Type B pancreatic cell (in vitro differentiated cells): ENCODE measurements around the gene CAMK1D. TPM values are rescaled to one million over a fixed set of nuclear protein-coding genes. Genes with fewer than 3 reads are reported as not detected.

ENCODE experiments used
- DNase-seq: peaks from one replicate; pipeline ENCODE4 v3.0.0; 2021; ENCODE audit warnings: mixed read lengths; ENCODE audit not compliant: unreplicated experiment; ENCODE audit errors: extremely low spot score
- H3K27ac Mint-ChIP-seq: 2 replicates; pipeline ENCODE4 v1.8.0; 2021; ENCODE audit warnings: mild to moderate bottlenecking, mixed read lengths
- H3K27me3 Mint-ChIP-seq: 2 replicates; pipeline ENCODE4 v1.8.0; 2021; ENCODE audit warnings: mixed read lengths
- H3K36me3 Mint-ChIP-seq: 2 replicates; pipeline ENCODE4 v1.8.0; 2021; ENCODE audit warnings: mixed read lengths
- H3K4me1 Mint-ChIP-seq: one replicate; pipeline ENCODE4 v1.8.0; 2021; ENCODE audit warnings: mixed read lengths; ENCODE audit not compliant: unreplicated experiment
- H3K4me3 Mint-ChIP-seq: 2 replicates; pipeline ENCODE4 v1.8.0; 2021; ENCODE audit warnings: mild to moderate bottlenecking, mixed read lengths
- H3K9me3 Mint-ChIP-seq: 2 replicates; pipeline ENCODE4 v1.8.0; 2021; ENCODE audit warnings: mixed read lengths
- total RNA-seq: library from RNA; stranded (reverse); gene quantifications from 2 replicates; pipeline ENCODE4 v1.2.1, GENCODE V29; 2021; ENCODE audit warnings: low replicate concordance
- TF ChIP-seq, protein P1 (sequence below): fragments of 200-600 bp; sonication (generic); conservative IDR thresholded peaks from 2 replicates; pipeline ENCODE4 v1.5.0; 2021; ENCODE audit warnings: antibody characterized with exemption, mild to moderate bottlenecking

CAMK1D gene
- total RNA-seq, 1 donor from 2014 or later, result 12.2 TPM

DNA sequence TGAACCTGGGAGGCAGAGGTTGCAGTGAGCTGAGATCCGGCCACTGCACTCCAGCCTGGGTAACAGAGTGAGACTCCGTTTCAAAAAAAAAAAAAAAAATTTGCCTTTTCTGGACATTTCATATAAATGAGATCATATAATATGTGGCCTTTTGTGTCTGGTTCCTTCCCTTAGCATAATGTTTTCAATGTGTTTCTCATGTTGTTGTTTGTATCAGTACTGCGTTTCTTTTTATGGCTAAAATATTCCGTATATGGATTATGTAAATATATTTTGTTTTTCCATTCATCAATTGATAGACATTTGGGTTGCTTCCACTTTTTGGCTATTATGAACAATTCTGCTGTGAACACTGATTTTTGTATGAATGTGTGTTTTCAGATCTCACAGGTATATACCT, 394.6 kb downstream of the CAMK1D start:
- TF ChIP-seq, protein P1, sequence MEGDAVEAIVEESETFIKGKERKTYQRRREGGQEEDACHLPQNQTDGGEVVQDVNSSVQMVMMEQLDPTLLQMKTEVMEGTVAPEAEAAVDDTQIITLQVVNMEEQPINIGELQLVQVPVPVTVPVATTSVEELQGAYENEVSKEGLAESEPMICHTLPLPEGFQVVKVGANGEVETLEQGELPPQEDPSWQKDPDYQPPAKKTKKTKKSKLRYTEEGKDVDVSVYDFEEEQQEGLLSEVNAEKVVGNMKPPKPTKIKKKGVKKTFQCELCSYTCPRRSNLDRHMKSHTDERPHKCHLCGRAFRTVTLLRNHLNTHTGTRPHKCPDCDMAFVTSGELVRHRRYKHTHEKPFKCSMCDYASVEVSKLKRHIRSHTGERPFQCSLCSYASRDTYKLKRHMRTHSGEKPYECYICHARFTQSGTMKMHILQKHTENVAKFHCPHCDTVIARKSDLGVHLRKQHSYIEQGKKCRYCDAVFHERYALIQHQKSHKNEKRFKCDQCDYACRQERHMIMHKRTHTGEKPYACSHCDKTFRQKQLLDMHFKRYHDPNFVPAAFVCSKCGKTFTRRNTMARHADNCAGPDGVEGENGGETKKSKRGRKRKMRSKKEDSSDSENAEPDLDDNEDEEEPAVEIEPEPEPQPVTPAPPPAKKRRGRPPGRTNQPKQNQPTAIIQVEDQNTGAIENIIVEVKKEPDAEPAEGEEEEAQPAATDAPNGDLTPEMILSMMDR, result no peak
- H3K27ac Mint-ChIP-seq, result no peak overlapping the region
- peaks cover 3% of the 10 kb centered on the region for H3K9me3 Mint-ChIP-seq
- peaks cover 24% of the 10 kb centered on the region for H3K4me1 Mint-ChIP-seq
- no peaks in the 10 kb centered on the region for H3K27me3 Mint-ChIP-seq
- H3K4me3 Mint-ChIP-seq, result no peak overlapping the region
- DNase-seq, result no peak
- no peaks in the 10 kb centered on the region for H3K36me3 Mint-ChIP-seq

DNA sequence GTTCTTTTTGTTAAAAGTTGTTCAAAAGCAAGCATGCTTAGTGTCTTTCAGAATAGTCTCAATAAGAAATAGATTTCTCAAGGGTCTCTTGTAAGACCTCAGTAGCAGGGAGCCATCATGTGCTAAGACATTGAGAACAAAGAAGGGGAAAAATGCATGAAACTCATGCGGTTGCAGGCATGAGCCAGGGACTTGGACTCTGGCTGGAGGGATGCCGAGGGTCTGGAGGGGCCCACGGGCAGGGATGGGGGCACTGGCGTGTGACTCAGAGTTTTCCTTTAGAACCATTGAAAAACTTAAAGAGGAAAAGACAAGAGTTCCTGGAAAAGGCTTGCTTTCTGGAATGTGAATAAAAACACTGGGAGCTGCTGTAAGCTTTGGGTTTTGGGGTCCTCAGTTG, 398.8 kb downstream of the CAMK1D start:
- no peaks in the 10 kb centered on the region for H3K9me3 Mint-ChIP-seq
- H3K27me3 Mint-ChIP-seq, result no peaks in the 10 kb centered on the region
- peaks cover 16% of the 10 kb centered on the region for H3K4me1 Mint-ChIP-seq
- no peak overlapping the region for H3K27ac Mint-ChIP-seq
- no peaks in the 10 kb centered on the region for H3K36me3 Mint-ChIP-seq
- TF ChIP-seq, protein P1, result no peak
- DNase-seq, result no peak
- no peak overlapping the region for H3K4me3 Mint-ChIP-seq

DNA sequence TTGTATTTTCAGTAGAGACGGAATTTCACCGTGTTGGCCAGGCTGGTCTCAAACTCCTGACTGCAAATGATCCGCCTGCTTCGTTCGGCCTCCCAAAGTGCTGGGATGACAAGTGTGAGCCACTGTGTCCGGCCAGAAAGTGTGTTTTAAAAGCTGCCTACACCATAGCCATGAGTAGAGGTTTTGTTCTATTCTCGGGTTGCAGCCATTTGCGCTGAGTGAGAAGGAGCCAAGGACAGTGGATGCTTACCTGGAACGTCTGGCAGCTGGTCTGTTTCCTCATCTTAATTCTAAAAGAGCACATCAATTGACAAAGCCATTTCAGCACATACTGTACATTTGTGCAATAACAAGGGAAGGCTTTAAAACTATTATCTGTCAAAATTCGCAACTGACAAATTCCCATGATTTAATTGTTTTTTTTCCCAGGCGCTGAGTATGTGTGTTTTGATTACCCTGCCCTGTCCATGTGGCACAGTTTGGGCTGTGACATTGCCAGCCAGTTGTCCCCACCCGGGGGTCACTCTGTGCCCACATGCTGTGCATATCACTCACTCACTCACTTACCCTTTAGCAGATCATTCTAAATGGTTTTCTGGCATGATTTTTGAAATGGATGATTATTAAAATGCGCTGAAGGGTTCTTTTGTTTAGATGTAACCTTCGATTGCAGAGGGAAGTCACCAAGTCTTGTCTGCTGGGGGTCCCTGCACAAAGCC, 400.6 kb downstream of the CAMK1D start:
- Mint-ChIP-seq H3K9me3 (no peaks in the 10 kb centered on the region), H3K27me3 (no peaks in the 10 kb centered on the region), H3K27ac (no peak overlapping the region), H3K36me3 (no peaks in the 10 kb centered on the region), H3K4me1 (peaks cover 16% of the 10 kb centered on the region), H3K4me3 (no peak overlapping the region)
- TF ChIP-seq, protein P1, result no peak
- DNase-seq, result no peak

DNA sequence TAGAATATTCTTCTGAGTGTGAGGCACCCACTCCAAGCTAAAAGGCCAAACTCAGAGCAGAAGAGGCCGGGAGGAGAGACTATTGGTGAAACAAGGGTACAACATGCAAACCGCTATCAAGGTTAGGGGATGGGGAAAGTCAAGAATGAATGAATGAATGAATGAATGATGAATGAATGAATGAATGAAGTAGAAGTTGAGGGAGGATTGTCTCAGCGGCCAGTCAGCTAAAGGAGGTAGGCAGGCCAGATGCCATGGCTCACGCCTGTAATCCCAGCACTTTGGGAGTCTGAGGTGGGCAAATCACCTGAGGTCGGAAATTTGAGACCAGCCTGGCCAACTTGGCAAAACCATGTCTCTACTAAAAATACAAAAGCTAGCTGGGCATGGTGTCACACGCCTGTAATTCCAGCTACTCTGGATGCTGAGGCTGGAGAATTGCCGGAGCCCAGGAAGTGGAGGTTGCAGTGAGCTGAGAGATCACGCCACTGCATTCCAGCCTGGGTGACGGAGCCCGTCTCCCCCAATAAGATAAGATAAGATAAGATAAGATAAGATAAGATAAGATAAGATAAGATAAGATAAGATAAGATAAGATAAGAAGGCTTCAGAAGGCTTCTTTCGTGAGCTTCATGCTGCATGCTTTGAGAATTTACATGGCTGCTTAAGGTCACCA, 401.3 kb downstream of the CAMK1D start:
- no peaks in the 10 kb centered on the region for H3K27me3 Mint-ChIP-seq
- no peaks in the 10 kb centered on the region for H3K36me3 Mint-ChIP-seq
- H3K27ac Mint-ChIP-seq, result no peak overlapping the region
- no peak overlapping the region for H3K4me3 Mint-ChIP-seq
- DNase-seq, result no peak
- H3K9me3 Mint-ChIP-seq, result no peaks in the 10 kb centered on the region
- TF ChIP-seq, protein P1, result no peak
- H3K4me1 Mint-ChIP-seq, result peaks cover 16% of the 10 kb centered on the region

DNA sequence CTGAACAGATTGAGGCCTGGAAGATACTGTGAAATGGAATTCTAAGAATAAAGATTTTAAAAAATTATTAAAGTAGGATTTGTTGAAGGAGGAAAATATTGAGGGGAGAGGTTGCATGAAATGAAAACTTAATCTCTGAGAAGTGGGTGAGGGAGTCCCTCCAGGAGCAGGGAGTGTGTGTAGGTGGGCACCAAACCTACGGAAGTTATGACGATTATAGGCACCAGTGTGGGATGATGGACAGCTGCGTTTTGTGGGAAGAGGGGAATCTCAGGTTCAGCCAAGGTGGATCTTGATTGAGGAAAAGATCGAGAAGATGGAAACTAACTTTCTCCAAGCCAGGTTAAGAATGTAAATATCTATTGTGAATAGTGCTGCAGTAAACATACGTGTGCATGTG, 405.7 kb downstream of the CAMK1D start:
- H3K36me3 Mint-ChIP-seq, result no peaks in the 10 kb centered on the region
- H3K4me3 Mint-ChIP-seq, result no peak overlapping the region
- TF ChIP-seq, protein P1, result no peak
- H3K27me3 Mint-ChIP-seq, result no peaks in the 10 kb centered on the region
- no peak overlapping the region for H3K27ac Mint-ChIP-seq
- DNase-seq, result no peak
- no peaks in the 10 kb centered on the region for H3K9me3 Mint-ChIP-seq
- peaks cover 8% of the 10 kb centered on the region for H3K4me1 Mint-ChIP-seq
